HG03139 (cell line): Measurements from ENCODE around the gene WTAP.
"Not testable (repeated sequence)": the region's sequence is repeated elsewhere in the genome, so short reads cannot be mapped to it uniquely, and the experiment has no call there.

ENCODE experiments used
- ATAC-seq: cut with Tn5 transposase; IDR thresholded peaks from one replicate; pipeline ENCODE4 v1.9.1; 2021; ENCODE audit not compliant: unreplicated experiment

WTAP gene

DNA sequence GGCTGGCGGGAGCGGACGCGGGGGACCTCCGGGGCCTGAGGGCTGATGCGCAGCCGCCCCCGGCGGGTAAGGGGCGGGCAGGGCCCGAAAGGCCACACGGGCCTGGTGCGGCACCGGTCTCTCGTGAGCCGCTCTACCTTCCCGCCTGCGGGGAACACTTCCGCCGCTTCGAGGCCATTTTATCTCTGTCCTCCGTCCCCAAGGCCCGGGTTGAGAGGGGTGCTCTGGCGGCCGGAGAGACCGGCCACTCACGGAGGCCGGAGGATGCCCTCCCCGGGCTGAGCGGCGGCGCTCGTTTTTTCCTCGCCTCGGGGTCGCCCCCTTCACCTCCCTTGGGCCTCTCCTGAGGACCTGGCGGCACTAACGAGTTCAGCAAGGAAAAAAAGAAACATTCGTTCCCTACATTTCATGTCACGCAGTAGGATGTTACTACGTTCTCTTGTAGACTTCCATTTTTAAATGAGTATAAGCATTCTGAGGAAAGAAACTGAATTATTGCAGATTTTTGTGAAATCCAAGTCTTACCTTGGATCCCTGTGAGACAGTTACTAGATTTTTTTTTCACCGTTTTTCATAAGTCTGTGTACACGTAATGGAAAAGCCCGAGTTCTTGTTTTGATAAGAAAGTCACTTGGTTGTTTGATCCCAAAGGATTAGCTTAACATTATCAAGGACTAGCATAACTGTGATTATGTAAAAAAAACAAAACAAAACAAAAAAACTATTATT is 575 bp downstream of the WTAP start:
- peak; percentile 36 for ATAC-seq

DNA sequence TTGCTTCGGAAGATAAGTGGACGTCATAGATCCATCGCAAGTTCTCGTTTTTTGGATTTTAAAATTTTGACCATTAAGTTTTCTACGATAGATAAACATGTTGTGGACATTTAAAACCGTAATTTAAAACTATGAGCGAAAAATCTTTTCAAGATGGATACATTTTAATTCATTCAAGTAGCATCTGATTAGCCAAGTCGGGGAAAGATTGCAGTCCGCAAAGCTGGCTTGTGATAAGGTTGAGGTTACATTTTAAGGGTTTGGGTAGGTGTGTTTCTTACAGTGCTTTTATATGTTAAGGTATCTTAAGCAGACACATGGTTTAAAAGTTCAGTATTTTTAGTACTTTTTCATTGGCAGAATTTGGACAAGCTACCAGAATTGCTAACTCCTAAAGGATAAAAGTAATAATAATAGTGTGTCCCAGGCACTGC is 1.2 kb downstream of the WTAP start:
- no peak for ATAC-seq

DNA sequence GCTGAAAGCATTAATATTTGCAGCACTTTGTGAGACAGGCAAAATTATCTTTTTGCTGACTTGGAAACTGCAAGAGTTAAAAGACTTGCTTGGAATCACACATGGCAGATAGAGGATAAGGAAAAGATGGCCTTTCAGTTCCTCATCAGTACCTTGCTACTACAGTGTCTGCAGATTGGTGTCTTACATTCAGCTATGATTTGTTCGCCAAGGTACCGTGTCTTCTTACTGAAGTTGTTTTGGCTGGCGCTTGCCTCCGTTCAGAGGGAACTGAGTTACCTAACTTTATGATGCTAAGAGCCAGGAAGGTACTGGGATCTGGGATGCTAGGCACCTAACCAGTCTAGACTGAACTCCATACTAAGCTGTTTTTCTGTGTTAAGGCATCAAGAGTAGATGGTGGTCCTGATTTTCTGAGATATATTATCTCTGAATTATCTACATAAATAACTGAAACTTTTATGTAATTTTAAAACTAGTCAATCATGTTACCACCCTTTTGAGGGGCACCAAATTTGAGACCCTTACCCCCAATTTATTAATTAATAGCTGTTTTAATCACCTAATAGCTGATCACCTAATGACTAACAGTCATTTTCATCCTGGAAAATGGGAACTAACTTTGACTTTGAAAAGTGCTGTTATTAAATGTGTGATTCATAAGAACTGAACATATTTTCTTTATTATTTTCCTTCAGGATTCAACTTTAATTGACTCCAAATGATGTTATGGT is 2.5 kb downstream of the WTAP start:
- no peak for ATAC-seq

DNA sequence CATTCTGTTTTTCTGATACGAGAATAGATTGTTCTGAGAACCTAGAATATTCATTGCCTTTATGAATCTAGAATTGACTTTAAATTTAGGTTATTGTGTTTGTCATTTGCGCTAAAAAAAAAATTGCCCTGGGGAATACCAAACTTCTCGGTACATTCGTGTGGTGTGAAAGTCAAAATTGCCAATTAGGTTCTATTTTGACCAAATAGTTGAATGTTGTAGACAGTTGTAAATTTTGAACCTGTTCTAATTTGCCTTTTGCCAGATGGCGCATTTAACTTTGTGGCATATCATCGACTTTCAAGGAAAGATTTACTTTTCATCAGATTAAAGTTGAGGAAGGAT is 3.0 kb downstream of the WTAP start:
- ATAC-seq: no peak

DNA sequence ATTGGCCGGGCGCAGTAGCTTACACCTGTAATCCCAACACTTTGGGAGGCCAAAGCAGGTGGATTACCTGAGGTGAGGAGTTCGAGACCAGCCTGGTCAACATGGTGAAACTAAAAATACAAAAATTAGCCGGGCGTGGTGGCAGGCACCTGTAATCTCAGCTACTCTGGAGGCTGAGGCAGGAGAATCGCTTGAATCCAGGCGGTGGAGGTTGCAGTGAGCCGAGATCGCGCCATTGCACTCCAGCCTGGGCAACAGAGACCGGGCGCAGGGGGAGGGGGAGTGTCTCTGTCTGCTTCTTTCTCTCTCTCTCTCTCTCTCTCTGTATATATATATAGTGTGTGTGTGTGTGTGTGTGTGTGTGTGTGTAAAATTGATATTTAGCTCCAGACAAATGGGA is 5.2 kb downstream of the WTAP start:
- ATAC-seq: not testable (repeated sequence)

DNA sequence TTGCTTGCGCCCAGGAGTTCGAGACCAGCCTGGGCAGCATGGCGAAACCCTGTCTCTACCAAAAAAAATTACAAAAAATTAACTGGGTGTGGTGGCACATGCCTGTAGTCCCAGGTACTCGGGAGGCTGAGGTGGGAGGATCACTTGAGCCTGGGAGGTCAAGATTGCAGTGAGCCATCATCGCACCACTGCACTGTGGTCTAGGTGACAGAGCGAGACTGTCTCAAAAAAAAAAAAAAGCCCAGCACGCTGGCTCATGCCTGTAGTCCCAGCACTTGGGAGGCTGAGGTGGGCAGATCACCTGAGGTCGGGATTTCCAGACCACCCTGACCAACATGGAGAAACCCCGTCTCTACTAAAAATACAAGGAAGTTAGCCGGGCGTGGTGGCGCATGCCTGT is 6.1 kb downstream of the WTAP start:
- ATAC-seq: not testable (repeated sequence)

DNA sequence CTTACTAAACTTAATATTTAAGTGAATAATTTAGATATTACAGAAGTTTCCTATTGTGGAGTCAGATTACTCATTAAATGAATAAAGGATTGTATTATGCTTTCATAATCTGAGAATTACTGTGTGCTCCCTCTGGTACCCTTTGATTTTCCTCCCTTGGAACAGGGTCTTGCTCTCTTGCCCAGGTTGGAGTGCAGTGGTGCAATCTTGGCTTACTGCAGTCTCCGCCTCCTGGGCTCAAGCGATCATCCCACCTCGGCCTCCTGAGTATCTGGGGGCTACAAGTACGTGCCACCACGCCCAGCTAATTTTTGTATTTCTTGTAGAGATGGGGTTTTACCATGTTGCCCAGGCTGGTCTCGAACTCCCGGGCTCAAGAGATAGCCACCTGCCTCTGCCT is 9.6 kb downstream of the WTAP start:
- ATAC-seq: no peak

DNA sequence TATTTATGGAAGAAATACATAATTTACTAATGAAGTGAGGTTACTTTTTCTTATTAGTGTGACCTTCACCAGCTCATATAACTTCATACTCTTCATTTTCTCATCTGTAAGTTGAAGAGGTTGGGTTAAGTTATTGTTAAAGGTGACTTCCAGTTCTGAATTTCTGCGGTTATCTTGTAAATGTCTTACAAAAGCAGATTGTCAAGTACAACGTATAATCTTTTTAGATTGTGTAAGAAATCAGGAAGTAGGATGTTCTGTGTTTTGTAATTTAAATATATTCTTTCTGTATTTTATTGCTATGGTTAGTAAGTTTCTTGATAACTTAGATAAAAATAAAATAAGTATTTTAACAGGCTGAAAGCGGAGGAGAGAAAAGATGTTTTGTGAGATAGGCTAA is 12.0 kb downstream of the WTAP start:
- ATAC-seq: no peak

DNA sequence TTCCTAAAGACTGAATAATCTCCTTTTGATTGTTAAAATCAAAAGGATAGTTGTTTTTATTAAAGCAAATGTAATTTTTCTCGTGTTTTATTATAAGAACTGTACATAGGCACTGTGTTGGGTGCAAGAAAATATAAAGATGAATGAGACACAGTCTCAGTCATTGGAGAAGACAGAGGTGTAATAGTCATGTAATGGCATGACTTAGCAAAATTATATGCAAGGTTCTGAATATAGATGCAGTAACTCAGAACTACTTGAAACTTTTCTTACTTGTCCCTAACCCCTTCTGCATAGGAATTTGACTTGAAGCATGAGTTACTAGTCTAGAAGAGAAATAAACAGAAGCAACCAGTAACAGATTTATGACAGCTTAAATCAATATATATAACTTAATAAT is 14.9 kb downstream of the WTAP start:
- ATAC-seq: no peak

DNA sequence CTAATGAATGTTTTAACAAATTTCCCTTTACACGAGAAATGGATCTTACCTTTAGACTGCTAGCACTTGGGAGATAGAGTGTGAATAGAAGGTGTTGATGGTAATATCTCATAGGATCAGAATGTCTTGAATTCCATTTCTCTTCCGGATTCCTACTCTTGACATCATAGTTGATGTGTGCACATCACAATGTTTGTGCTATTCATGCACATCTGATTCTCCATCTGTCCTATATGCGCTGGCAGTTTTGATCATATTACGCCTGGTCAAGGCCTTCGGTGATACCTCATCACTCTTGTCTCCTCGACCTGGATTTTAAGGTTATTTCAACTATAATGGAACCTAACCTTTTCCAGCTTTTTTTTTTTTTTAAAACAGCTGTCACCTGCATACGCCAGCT is 17.8 kb downstream of the WTAP start:
- no peak for ATAC-seq

DNA sequence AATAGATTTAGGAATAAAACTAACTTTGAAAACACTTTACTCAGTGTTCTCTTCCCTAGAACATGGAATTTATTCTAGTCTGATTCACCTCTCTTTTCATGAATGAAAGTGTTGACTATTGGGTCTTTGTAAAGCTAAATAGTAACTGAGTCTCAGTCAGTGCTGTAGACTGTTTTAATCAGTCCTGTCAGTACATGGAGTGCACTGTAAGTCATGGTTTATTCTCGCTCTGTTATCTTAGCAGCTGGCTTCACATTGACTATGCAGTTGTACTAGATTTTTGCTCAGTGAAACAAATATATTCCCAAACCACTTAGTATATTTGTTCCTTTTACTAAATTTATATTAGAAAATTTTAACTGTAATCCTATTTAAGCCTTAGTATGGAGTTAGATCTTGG is 19.5 kb downstream of the WTAP start:
- ATAC-seq: no peak

DNA sequence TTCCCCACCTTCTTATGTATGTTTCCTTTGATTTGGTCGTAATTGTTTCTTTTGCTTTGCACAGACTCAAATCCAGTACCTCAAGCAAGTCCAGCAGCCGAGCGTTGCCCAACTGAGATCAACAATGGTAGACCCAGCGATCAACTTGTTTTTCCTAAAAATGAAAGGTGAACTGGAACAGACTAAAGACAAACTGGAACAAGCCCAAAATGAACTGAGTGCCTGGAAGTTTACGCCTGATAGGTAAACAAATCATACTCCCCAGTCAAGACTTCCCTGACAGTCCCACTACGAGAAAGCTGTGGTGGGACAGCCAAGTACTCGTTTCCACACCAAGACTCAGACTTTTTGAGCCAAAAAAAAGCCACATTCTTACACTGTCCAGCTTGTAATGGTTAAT is 20.8 kb downstream of the WTAP start:
- ATAC-seq: not testable (repeated sequence)

DNA sequence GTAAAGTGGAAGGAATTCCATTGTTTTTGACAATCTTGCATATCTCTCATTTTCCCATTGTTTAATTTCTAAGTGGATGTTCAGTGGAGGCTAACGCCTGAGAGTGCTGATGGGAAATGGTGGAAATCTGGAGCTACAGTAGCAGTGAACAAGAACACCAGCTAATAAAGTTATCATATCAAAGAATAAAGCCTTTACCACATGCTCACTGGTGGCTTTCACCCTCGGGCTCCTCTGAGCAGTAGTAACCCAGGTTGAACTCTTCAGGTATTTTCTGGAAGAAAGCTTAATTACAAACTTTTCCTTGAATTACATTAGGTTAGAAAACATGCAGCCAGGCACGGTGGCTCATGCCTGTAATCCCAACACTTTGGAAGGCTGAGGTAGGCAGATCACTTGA is 24.1 kb downstream of the WTAP start:
- no peak for ATAC-seq

DNA sequence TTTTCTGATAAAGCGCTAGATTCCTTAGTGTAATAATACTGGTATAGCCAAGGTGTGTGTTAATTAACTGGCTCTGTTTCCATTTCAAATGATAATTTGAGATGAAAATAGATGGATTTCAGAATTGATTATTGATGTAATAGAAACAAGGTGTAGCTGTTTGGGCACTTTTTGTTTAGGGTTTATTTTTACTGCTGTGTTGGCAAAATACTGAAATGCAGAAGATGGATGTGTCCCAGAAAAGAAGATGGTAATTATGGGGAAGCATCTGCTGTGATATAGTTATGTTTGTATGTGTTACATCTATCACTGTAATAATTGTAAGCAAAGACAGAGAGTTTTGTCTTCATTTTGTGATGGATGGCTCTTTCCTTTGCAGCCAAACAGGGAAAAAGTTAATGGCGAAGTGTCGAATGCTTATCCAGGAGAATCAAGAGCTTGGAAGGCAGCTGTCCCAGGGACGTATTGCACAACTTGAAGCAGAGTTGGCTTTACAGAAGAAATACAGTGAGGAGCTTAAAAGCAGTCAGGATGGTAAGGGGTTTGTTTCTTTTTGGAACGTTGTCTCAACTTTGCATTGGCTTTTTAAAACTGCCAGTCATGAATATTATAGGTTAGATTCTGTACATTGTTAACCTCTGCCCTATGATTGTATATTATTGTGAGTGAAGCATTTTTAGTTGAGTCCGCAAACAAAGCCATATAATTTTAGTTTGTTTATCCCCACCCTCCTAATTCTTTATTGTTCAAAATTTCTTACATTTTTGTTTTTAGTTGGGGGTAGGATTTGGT is 26.0 kb downstream of the WTAP start:
- ATAC-seq: no peak

DNA sequence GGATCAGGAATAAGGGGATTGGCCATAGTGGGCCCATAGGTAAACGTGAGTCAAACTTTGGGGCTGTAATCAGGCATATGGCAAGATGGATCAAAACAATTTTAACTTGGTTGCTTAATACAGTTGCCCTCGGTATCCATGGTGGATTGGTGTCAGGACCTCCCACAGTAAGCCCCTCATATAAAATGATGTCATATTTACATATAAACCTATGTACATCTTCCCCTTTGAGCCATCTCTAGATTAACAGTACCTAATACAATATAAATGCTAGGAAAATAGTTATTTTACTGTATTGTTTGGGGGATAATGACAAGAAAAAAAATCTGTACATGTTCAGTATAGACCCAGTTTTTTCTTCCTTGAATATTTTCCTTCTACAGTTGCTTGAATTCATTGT is 27.1 kb downstream of the WTAP start:
- ATAC-seq: no peak

DNA sequence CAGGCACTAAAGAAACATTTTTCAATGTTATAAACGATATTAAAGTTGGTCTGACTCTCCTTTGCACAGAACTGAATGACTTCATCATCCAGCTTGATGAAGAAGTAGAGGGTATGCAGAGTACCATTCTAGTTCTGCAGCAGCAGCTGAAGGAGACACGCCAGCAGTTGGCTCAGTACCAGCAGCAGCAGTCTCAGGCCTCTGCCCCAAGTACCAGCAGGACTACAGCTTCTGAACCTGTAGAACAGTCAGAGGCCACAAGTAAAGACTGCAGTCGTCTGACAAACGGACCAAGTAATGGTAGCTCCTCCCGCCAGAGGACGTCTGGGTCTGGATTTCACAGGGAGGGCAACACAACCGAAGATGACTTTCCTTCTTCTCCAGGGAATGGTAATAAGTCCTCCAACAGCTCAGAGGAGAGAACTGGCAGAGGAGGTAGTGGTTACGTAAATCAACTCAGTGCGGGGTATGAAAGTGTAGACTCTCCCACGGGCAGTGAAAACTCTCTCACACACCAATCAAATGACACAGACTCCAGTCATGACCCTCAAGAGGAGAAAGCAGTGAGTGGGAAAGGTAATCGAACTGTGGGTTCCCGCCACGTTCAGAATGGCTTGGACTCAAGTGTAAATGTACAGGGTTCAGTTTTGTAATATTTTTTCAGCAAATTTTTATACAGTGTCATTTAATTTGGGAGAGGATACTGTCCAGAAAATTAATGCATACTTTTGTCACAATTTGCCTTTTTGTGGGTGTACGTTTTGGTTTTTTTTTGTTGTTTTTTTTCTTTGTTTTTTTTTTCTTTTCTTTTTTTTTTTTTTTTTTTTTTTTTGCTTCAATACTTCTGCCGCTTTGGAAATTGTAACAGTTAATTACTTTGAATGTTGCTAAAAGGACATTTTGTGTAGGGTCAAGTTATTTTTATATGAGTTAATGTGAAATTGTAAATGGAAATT is 27.9 kb downstream of the WTAP start:
- no peak for ATAC-seq

DNA sequence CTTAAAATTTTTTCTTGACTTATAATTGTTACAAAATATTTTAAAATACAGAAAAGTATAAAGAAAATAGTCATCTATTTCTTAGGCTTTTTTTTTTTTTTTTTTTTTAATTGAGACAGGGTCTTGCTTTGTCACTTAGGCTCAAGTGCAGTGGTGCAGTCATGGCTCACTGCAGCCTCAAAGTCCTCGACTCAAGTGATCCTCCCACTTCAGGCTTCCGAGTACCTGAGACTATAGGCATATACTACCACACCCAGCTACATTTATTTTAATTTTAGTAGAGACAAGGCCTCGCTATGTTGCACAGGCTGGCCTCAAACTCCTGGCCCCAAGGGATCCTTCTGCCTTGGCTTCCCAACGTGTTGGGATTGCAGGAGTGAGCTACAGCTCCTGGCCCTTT is 29.2 kb downstream of the WTAP start:
- no peak for ATAC-seq

DNA sequence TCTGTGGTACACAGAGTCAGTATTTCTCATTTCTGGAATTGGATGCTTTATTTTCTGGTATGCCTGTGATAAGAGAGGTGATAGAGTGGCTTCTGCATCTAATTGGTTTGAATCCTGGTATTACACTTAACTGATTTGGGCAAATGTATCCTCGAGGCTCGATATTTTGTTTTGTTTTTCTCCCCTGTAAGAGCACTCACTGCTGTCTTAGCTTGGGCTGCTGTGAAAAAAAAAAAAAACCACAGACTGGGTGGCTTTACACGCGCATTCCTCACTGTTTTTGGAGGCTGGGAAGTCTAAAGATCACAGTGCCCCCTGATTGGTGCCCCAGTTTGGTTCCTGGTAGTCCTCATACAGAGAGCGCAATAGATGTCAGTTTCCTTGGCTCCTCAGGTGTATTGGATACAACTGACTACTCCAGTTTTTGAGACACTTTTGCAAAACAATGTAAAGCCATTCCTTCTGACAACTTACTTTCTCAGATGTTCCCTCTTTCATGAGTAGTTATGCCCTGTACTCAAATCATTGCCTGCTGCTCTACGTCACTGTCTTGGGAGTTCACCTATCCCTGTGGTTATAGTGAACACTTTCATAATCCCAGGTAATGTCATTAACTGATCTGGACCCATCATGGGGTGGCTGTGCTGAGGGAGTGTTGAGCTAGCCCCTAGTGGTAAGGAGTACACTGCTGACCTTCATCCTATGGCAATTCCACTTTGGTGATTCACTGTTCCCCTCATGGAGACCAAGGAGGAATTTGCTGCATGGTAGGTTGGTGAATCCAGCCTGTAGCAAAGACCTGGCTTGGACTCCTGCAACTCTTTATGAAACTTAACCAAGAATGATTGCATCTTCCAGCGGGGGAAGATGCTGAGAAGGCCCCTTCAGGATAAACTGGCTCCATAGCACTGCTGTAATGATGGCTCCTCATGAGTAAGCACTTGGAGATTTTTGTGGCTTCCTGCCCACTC is 31.0 kb downstream of the WTAP start:
- no peak for ATAC-seq

DNA sequence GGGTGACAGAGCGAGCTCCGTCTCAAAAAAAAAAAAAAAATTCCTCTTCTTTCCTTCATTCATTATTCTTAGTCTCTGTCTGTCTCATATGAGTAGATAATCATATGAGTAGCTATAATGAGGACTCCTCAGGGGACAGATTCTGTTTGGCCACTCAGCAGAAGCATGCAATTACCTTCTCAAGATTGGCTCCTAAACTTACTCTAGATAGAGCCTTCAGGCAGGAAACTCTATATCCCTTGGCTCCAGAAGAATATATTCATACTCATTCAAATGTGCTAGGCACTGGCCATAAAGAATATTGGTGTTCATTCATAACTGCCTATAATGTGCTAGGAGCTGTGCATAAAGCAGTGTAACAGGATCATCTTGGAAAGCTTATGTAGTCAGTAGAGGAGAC is 32.3 kb downstream of the WTAP start:
- ATAC-seq: no peak

DNA sequence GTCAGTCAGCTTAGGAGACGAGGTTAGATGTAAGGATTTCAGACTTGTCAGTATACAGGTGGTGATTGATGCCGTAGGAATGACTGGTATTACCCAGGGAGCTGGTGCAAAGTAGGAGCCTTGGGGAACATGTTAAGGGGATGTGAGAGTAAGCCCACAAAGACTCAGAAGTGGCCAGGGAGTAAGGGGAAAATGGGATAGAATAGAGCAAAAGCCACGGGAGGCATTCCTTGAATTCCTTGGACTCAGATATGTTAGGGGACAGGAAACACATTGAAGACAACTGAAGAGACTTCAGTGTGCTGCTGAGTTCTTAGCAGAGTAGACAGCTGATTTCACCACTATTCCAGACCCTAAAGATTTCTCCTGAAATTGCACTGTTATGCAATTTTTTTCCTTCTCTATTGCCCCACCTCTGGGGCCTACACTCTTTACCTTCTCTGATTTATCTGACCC is 33.3 kb downstream of the WTAP start:
- ATAC-seq: no peak
